HG02798 (cell line): Measurements from ENCODE around the gene OR2A2.

Experiments used
- ATAC-seq: cut with Tn5 transposase; IDR thresholded peaks from one replicate; pipeline ENCODE4 v1.9.1; 2021; ENCODE audit warnings: mild to moderate bottlenecking; ENCODE audit not compliant: unreplicated experiment, poor library complexity

OR2A2 gene

DNA sequence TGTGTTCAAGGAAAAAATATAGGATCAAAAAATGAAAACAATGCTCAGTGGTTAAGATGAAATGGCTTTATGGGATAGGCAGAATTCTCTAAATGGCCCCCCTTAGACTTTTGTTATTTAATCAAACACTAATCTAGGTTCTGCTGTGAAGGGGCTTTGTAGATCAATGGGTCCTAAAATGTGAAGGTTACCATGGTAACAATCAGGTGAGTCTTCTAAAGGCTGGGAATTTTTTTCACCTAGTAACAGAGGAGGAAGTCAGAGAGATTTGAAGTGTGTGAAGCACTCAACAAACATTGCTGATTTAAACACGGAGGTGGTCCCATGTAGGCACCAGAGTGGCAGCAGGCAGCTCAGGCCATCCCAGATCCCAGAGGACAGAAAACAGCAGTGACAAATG, 24.7 kb downstream of the OR2A2 start:
- ATAC-seq: no peak

DNA sequence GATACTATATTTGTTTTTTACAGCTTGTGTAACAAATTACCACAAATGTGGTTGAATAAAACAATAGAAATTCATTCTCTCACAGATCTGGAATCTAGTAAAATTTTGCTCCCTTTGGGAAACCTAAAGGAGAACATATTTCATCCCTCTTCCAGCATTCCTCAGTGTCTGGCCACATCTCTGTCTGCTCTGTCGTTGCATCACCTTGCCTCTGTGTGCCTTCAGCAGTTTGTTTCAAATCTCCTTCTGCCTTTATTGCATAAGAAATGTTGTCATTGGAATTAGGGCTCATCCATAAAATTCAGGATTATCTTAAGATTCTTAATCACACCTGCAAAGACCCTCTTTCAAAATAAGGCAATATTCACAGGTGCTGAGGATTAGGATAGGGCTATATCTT, 28.1 kb downstream of the OR2A2 start:
- ATAC-seq: no peak

DNA sequence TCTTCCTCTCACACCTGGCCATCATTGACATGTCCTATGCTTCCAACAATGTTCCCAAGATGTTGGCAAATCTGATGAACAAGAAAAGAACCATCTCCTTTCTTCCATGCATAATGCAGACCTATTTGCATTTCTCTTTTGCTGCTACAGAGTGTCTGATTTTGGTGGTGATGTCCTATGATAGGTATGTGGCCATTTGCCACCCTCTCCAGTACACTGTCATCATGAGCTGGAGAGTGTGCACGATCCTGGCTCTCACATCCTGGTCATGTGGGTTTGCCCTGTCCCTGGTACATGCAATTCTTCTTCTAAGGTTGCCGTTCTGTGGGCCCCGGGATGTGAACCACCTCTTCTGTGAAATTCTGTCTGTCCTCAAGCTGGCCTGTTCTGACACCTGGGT, 32.8 kb downstream of the OR2A2 start:
- no peak for ATAC-seq

DNA sequence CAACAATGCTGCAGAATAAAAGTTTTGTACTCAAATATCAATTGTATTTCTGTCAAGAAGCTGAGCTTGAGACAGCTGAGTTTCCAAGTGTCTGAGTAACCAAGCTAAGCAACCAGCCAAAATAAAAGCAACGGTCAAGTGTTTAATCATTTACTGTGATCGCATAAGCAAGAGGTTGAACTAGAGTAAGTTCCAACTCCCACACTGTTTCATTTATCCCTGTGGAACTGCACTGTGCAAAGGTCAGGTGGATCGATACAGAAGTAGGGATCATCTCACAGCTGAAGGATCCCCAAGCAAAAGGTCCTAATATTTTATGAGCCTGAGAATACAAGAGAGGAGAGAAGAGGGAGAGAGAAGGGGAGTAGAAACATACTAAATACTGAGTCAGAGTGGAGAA, 35.0 kb downstream of the OR2A2 start:
- no peak for ATAC-seq

DNA sequence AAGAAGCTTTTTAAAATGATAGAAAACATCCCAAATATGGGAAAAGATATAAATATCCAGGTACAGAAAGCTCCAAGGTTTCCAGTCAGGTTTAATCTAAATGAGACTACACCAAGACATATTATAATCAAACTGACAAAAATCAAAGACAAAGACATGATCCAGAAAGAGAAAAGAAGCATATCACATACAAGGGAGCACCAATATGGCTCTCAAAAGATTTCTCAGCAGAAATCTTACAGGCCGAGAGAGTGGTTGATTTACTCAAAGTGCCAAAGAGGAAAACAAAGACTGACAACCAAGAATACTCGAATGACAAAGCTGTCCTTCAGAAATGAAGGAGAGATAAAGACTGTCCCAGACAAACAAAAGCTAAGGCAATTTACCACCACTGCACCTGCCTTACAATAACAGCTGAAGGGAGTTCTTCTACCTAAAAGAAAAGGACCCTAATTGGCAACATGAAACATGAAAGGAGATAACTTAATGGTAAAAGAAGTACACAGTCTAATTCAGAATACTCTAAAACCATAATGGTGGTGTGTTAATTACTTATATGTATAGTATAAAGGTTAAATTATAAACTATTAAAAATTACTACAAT, 38.9 kb downstream of the OR2A2 start:
- ATAC-seq: no peak

DNA sequence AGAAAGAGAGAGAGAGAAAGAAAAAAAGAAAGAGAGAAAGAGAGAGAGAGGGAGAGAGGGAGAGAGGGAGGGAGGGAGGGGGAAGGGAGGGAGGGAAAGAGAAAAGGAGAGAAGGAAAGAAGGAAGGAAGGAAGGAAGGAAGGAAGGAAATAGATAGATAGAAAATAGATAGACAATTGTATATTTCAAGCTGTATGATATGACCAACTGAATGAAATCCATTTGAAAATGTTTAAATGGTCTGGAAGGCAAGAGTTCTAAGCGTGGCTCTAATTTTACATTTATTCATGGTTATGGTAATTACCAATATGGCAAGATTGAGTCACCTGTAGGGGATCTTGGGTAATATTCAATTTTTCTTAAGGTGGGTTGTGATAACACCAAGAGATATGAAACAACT, 49.5 kb downstream of the OR2A2 start:
- no peak for ATAC-seq
